GM12874 (cell line): ENCODE measurements around the gene S1PR1.

Experiments used
- TF ChIP-seq, protein P1 (sequence below): IDR thresholded peaks from 2 replicates; pipeline ENCODE4 v1.5.1; 2011; ENCODE audit warnings: low read depth, mild to moderate bottlenecking, control low read depth, low read length, moderate library complexity; ENCODE audit not compliant: insufficient read depth

Gene S1PR1

GRCh38 chr1:101285922-101286570, 49.2 kb downstream of the S1PR1 start:
- TF ChIP-seq, protein P1, sequence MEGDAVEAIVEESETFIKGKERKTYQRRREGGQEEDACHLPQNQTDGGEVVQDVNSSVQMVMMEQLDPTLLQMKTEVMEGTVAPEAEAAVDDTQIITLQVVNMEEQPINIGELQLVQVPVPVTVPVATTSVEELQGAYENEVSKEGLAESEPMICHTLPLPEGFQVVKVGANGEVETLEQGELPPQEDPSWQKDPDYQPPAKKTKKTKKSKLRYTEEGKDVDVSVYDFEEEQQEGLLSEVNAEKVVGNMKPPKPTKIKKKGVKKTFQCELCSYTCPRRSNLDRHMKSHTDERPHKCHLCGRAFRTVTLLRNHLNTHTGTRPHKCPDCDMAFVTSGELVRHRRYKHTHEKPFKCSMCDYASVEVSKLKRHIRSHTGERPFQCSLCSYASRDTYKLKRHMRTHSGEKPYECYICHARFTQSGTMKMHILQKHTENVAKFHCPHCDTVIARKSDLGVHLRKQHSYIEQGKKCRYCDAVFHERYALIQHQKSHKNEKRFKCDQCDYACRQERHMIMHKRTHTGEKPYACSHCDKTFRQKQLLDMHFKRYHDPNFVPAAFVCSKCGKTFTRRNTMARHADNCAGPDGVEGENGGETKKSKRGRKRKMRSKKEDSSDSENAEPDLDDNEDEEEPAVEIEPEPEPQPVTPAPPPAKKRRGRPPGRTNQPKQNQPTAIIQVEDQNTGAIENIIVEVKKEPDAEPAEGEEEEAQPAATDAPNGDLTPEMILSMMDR, result no peak

GRCh38 chr1:101288491-101288944, 51.7 kb downstream of the S1PR1 start:
- TF ChIP-seq, protein P1, result peak; percentile 73

DNA sequence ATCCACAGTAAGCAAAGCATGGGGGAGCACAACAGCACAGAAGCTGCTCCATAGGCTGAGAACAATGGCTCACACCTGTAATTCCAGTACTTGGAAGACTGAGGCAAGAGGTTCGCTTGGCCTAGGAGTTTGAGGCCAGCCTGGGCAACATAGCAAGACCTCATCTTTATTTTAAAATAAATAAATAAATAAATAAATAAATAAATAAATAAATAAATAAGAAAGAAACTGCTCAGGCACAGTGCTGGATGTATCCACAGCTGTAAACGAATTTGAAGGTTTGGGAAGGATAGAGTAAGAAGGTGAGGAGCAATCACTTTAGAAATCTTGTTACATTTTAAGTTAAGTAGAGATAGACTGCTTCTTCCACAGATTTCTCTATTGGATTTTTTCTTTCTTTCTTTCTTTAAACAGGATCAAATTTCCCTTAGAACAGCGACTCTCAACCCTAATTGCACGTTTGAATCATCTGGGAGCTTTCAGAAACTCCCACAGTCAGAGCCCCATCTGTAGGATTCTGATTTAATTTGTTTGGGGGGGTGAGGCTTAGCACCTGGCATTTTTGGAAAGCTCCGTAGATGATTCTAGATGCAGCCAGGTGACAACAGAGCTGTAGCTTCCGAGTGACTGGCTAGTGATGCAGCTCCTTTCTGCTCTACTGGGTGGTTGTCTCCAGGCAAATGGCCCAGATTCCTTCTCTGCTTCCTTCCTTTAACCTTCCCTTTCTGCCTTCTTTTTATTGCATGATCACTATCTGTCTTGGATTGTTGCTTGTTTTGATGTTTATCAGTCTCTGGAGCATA, 53.5 kb downstream of the S1PR1 start:
- TF ChIP-seq, protein P1, result no peak
